Mucosa of descending colon (tissue), 3 donors: Measurements from ENCODE around the gene KLF13. TPM values are rescaled to one million over a fixed set of nuclear protein-coding genes. Genes with fewer than 3 reads are reported as not detected.
A peak's percentile ranks its signal among the peaks of the same experiment; 100 is the strongest.

Experiments used
- ATAC-seq: fragments of 200-7000 bp; cut with Tn5 transposase; one replicate; pipeline ENCODE4 v1.9.1; 2020; ENCODE audit warnings: mild to moderate bottlenecking, moderate library complexity
- DNase-seq, 3 donors: peaks; one replicate each; pipeline ENCODE4 v3.0.0-alpha.2; 2020
- H3K36me3 ChIP-seq: fragments of 200-600 bp; one replicate; pipeline ENCODE4 v1.8.0; 2021; ENCODE audit warnings: low read depth, mild to moderate bottlenecking
- H3K4me1 ChIP-seq: fragments of 200-600 bp; one replicate; pipeline ENCODE4 v1.8.0; 2021; ENCODE audit warnings: low read depth, mild to moderate bottlenecking
- H3K4me3 ChIP-seq: fragments of 200-600 bp; one replicate; pipeline ENCODE4 v1.8.0; 2021; ENCODE audit warnings: mild to moderate bottlenecking
- H3K9me3 ChIP-seq: fragments of 200-600 bp; one replicate; pipeline ENCODE4 v1.8.0; 2021; ENCODE audit warnings: mild to moderate bottlenecking
- CTCF ChIP-seq: fragments of 200-600 bp; IDR thresholded peaks from one replicate; pipeline ENCODE4 v1.8.0; 2022; ENCODE audit warnings: antibody characterized with exemption, mild to moderate bottlenecking
- intact Hi-C, 2 donors: fragments of 100-400 bp; cut with DNase I in 1 of 2; cut with micrococcal nuclease in 1 of 2; formaldehyde crosslinking; loops; one replicate each; pipeline versions ENCODE4 v1.11.0 to v1.11.1; 2022; cut with DNase I, micrococcal nuclease
- total RNA-seq, 3 donors: library from RNA; stranded (reverse); fragmentation: NEBNext Ultra II Directional in 2 of 3; extraction: Animal tissue kit (Norgen Biotek cat#: 25700) in 2 of 3; gene quantifications; one replicate each; pipeline versions ENCODE4 v1.2.1 to v1.2.4, GENCODE V29; 2021 to 2023
- donor health status: DM: no; HTN: no; CAD: no; lungs with moderate emphysema.
- donor health status: DM: no; HTN: no; CAD: no.
- donor health status: DM: no; HTN: yes; CAD: no.

The KLF13 gene
- total RNA-seq, 3 donors from 2014 or later = 72.4 to 107 (median 91.2) TPM

GRCh38 chr15:31342781-31343626 lies 16.4 kb downstream of the KLF13 start:
- Histone ChIP-seq H3K4me3 (no peak overlapping the region), H3K4me1 (peaks cover 91% of the 10 kb centered on the region), H3K9me3 (no peaks in the 10 kb centered on the region), H3K36me3 (no peaks in the 10 kb centered on the region)
- no peak for TF ChIP-seq CTCF
- intact Hi-C loops = no loop called here
- ATAC-seq (no peak), DNase-seq (peak in 1 of 3 donors; percentile 45)

GRCh38 chr15:31343831-31344230 lies 17.2 kb downstream of the KLF13 start:
- no peak for TF ChIP-seq CTCF
- intact Hi-C loops = no loop called here
- peaks cover 91% of the 10 kb centered on the region for H3K4me1 ChIP-seq
- ATAC-seq = peak; percentile 3
- H3K4me3 ChIP-seq = no peak overlapping the region
- peak in 1 of 3 donors; percentile 56 for DNase-seq
- no peaks in the 10 kb centered on the region for H3K9me3 ChIP-seq
- no peaks in the 10 kb centered on the region for H3K36me3 ChIP-seq

- no peak for TF ChIP-seq CTCF
- Histone ChIP-seq H3K9me3 (no peaks in the 10 kb centered on the region), H3K36me3 (no peaks in the 10 kb centered on the region), H3K4me1 (peaks cover 91% of the 10 kb centered on the region), H3K4me3 (no peak overlapping the region)
- ATAC-seq (peak; percentile 6), DNase-seq (no peak)
- intact Hi-C loops = no loop called here
Observed at GRCh38 chr15:31344266-31344665, 17.6 kb downstream of the KLF13 start.

- Histone ChIP-seq H3K4me3 (no peak overlapping the region), H3K36me3 (no peaks in the 10 kb centered on the region), H3K4me1 (peaks cover 87% of the 10 kb centered on the region), H3K9me3 (no peaks in the 10 kb centered on the region)
- ATAC-seq = peak; percentile 78
- intact Hi-C loops = no loop called here
- peak; percentile 89 for DNase-seq
- TF ChIP-seq CTCF = no peak
Observed at GRCh38 chr15:31344823-31345605, 18.4 kb downstream of the KLF13 start.

- Histone ChIP-seq H3K36me3 (no peaks in the 10 kb centered on the region), H3K4me3 (no peak overlapping the region), H3K9me3 (no peaks in the 10 kb centered on the region), H3K4me1 (peaks cover 87% of the 10 kb centered on the region)
- ATAC-seq = peak; percentile 0
- TF ChIP-seq CTCF = no peak
- peak in 1 of 3 donors; percentile 58 for DNase-seq
- intact Hi-C loops = no loop called here
Observed at GRCh38 chr15:31345606-31346366, 19.2 kb downstream of the KLF13 start.
